ENCODE measurements around the gene DNAH10.

GRCh38 chr12:123715195-123715594 is 46.9 kb upstream of the DNAH10 start:
- TF ChIP-seq CTCF (IDR thresholded peaks at IDR 0.05; ENCODE audit: insufficient read depth, low read length, poor library complexity, severe bottlenecking), result no peak
- no peak for TF ChIP-seq EZH2phosphoT487 (conservative IDR thresholded peaks at IDR 0.05; ENCODE audit: low read length)

Data from SU-DHL-6 (cell line).